HEK293T (cell line): ENCODE results near the gene AARS2.
"Not testable (repeated sequence)": the region's sequence is repeated elsewhere in the genome, so short reads cannot be mapped to it uniquely, and the experiment has no call there.

Source experiments
- CTCF ChIA-PET: fragments of 350-600 bp; formaldehyde crosslinking; extraction: SDS; loops from one replicate; lab custom pipeline; 2021; ENCODE audit warnings: antibody characterized with exemption, inconsistent platforms; lab: Yijun Ruan, JAX
- POLR2A ChIA-PET: fragments of 350-600 bp; formaldehyde crosslinking; extraction: SDS; loops from one replicate; lab custom pipeline; 2020; ENCODE audit warnings: antibody characterized with exemption, inconsistent platforms; lab: Yijun Ruan, JAX
- DNase-seq: peaks from one replicate; pipeline ENCODE4 v3.0.0; 2012; ENCODE audit warnings: mixed read lengths; ENCODE audit errors: extremely low spot score
- ARNT ChIP-seq: fragments of 450-650 bp; IDR thresholded peaks from 2 replicates; pipeline ENCODE4 v1.6.1; 2017; ENCODE audit warnings: mild to moderate bottlenecking
- BHLHE40 ChIP-seq: fragments of 450-650 bp; IDR thresholded peaks from 2 replicates; pipeline ENCODE4 v1.6.1; 2016; ENCODE audit warnings: mild to moderate bottlenecking, moderate library complexity, borderline replicate concordance
- CTBP1 ChIP-seq: fragments of 450-650 bp; IDR thresholded peaks from 2 replicates; pipeline ENCODE4 v1.6.1; 2016; ENCODE audit warnings: borderline replicate concordance
- ELF4 ChIP-seq: fragments of 450-650 bp; IDR thresholded peaks from 2 replicates; pipeline ENCODE4 v1.6.1; 2017; ENCODE audit warnings: antibody characterized with exemption
- FOXA1 ChIP-seq: fragments of 450-650 bp; IDR thresholded peaks from 2 replicates; pipeline ENCODE4 v1.6.1; 2016; ENCODE audit warnings: mild to moderate bottlenecking
- FOXK2 ChIP-seq: fragments of 450-650 bp; IDR thresholded peaks from 2 replicates; pipeline ENCODE4 v1.6.1; 2016; ENCODE audit warnings: mild to moderate bottlenecking
- FOXM1 ChIP-seq: fragments of 450-650 bp; IDR thresholded peaks from 2 replicates; pipeline ENCODE4 v1.6.1; 2017; ENCODE audit warnings: mild to moderate bottlenecking, borderline replicate concordance
- HDGF ChIP-seq: fragments of 450-650 bp; IDR thresholded peaks from 2 replicates; pipeline ENCODE4 v1.6.1; 2017; ENCODE audit warnings: antibody characterized with exemption, borderline replicate concordance
- L3MBTL2 ChIP-seq: fragments of 450-650 bp; conservative IDR thresholded peaks from 2 replicates; pipeline ENCODE4 v1.6.1; 2016; ENCODE audit warnings: mild to moderate bottlenecking
- LEF1 ChIP-seq: fragments of 450-650 bp; IDR thresholded peaks from 2 replicates; pipeline ENCODE4 v1.6.1; 2017; ENCODE audit warnings: mild to moderate bottlenecking, borderline replicate concordance
- NFRKB ChIP-seq: fragments of 450-650 bp; IDR thresholded peaks from 2 replicates; pipeline ENCODE4 v1.6.1; 2016; ENCODE audit warnings: mild to moderate bottlenecking, moderate library complexity
- PKNOX1 ChIP-seq: fragments of 450-650 bp; IDR thresholded peaks from 2 replicates; pipeline ENCODE4 v1.6.1; 2016
- SP1 ChIP-seq: fragments of 450-650 bp; IDR thresholded peaks from 2 replicates; pipeline ENCODE4 v1.6.1; 2017
- SUZ12 ChIP-seq: fragments of 450-650 bp; IDR thresholded peaks from 2 replicates; pipeline ENCODE4 v1.6.1; 2016; ENCODE audit warnings: mild to moderate bottlenecking
- TARDBP ChIP-seq: fragments of 450-650 bp; IDR thresholded peaks from 2 replicates; pipeline ENCODE4 v1.6.1; 2016
- ZNF384 ChIP-seq: fragments of 450-650 bp; IDR thresholded peaks from 2 replicates; pipeline ENCODE4 v1.6.1; 2016

The AARS2 gene

DNA sequence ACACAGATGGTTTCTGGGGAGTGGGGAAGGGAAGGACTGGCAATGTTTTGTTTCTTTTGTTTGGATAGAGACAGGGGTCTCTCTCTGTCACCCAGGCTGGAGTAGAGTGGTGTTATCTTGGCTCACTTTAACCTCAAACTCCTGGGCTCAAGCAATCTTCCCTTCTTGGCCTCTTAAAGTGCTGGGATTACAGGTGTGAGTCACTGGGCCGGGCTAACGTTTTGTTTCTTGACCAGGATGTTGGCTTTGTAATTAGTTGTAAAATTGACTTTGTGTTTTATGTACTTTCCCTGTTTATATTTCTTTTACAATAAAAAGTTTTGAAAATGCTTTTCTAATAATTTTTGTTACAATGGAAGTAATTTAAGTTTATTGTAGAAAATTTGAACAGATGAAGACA is 40.2 kb upstream of the AARS2 start:
- ChIA-PET POLR2A (interaction anchor here (1.1 kb wide), 1 partner anchor 34 kb away, joined by 7 read pairs; the partner anchor contains the start of gene CDC5L), CTCF (interaction anchor here (0.7 kb wide), 1 partner anchor 10 kb away, joined by 3 read pairs; no protein-coding TSS in a partner anchor)
- DNase-seq = no peak
- TF ChIP-seq FOXK2 (no peak), SUZ12 (no peak), LEF1 (no peak), L3MBTL2 (no peak), FOXM1 (no peak), ZNF384 (no peak), ELF4 (no peak), HDGF (no peak)

DNA sequence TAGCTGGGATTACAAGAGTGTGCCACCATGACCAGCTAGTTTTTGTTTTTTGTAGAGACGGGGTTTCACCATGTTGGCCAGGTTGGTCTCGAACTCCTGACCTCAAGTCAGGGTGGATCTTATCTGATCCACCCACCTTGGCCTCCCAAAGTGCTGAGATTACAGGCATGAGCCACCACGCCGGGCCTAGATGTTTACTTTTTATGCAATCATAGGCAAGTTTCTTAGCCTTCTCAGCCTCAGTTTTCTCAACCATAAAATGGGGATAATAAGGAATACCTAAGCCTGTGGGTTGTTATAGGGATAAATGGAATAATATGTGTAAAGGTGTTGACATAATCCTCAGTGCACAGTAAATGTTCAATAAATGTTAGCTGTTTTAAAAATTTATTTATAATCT is 39.1 kb upstream of the AARS2 start:
- ChIA-PET POLR2A (interaction anchor here (1.1 kb wide), 1 partner anchor 35 kb away, joined by 7 read pairs; the partner anchor contains the start of gene CDC5L), CTCF (no interaction called here)
- no peak for TF ChIP-seq SP1
- TF ChIP-seq LEF1 = no peak
- no peak for TF ChIP-seq FOXM1
- no peak for TF ChIP-seq BHLHE40
- TF ChIP-seq HDGF = no peak
- no peak for TF ChIP-seq ARNT
- no peak for TF ChIP-seq PKNOX1
- TF ChIP-seq CTBP1 = no peak
- TF ChIP-seq FOXK2 = no peak
- no peak for TF ChIP-seq SUZ12
- TF ChIP-seq TARDBP = no peak
- TF ChIP-seq ZNF384 = no peak
- no peak for TF ChIP-seq FOXA1
- no peak for TF ChIP-seq L3MBTL2
- DNase-seq = no peak

GRCh38 chr6:44350650-44350994 is 37.5 kb upstream of the AARS2 start:
- ChIA-PET CTCF (interaction anchor here (1.1 kb wide), 1 partner anchor 17 kb away, joined by 3 read pairs; no protein-coding TSS in a partner anchor), POLR2A (interaction anchor here (1.2 kb wide), 1 partner anchor 37 kb away, joined by 3 read pairs; the partner anchor contains the start of gene CDC5L)
- not testable (repeated sequence) for DNase-seq

DNA sequence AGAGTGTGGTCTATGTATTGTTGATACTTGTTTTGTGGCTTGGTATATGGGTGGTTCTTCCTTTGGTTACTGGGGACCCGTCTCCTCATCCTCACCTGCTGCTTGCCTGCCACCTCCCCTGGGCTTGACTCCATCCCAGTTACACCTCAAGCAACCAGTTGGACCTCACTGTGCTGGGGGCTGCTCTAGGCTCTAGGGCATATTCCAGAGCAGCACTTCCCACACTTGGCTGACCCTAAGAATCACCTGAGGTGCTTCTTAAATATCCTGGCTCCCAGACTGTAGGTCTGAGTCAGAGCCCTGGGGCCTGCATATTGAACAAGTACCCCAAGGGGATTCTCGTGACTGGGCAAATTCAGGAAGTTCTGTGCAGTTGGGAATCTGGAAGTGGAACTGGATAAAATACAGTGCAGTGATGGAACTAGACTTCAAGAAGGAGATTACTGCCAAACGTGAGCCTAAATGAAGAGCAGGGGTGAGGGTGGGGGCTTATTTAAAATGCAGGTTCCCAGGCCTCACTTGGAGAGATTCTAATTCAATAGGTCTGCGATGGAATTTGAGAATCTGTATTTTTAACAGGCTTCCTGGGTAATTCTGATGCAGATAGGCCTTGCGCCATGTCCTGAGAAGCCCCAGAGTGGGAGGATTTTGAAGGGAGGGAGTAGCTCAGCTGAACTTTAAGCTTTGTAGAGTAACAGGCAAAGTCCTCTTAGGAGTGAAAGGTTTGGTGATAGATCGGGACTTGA is 36.9 kb upstream of the AARS2 start:
- CTCF ChIA-PET = interaction anchor here (1.1 kb wide), 1 partner anchor 17 kb away, joined by 3 read pairs; no protein-coding TSS in a partner anchor
- POLR2A ChIA-PET = interaction anchor here (1.2 kb wide), 1 partner anchor 37 kb away, joined by 3 read pairs; the partner anchor contains the start of gene CDC5L
- DNase-seq = no peak
- TF ChIP-seq NFRKB (no peak), SUZ12 (no peak), FOXM1 (no peak), SP1 (no peak), L3MBTL2 (no peak), BHLHE40 (no peak), ZNF384 (no peak), FOXA1 (no peak), LEF1 (no peak), ELF4 (no peak), CTBP1 (no peak), ARNT (no peak), FOXK2 (no peak), TARDBP (no peak)

GRCh38 chr6:44346818-44347217 is 33.7 kb upstream of the AARS2 start:
- DNase-seq, CTCF ChIA-PET, POLR2A ChIA-PET: not testable (repeated sequence)

DNA sequence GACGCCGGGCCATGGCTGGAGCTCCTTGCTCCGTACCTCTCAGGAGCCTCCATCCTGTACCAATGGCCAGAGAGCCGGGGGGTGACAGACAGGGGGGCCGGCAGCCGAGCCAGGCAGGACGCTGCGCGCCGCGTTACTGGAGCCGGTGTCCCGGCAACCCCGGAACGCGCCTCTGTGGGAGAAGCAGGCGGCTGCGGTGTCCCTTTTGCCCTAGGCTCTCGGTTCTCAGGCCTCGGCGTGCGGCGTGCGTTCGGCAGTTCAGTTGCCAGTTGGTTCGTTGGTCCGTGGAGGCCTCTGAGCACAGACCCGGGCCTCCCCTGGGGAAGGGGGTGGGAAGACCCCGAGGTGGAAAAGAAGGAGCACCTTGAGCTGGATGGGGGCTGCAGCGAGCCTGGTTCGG is 29.3 kb upstream of the AARS2 start, which contains the start of gene SPATS1:
Gene SPATS1 (plus strand): TSS at position 162 of the 400 bp plus-strand sequence. CDS start 446 bp downstream, outside the sequence.
- TF ChIP-seq ZNF384 = no peak
- no peak for TF ChIP-seq ELF4
- TF ChIP-seq SP1 = no peak
- TF ChIP-seq BHLHE40 = no peak
- TF ChIP-seq NFRKB = no peak
- ChIA-PET POLR2A (interaction anchor here (1.0 to 2.4 kb wide), 2 partner anchors 44 to 45 kb away, joined by 3 to 11 read pairs; partner anchors contain the start of gene CDC5L), CTCF (interaction anchor here (2.0 kb wide), 1 partner anchor 10 kb away, joined by 4 read pairs; no protein-coding TSS in a partner anchor)
- no peak for DNase-seq

GRCh38 chr6:44342052-44342451 is 28.9 kb upstream of the AARS2 start:
- no peak for DNase-seq
- ChIA-PET CTCF (interaction anchor here (0.6 to 2.0 kb wide), 3 partner anchors 9 to 440 kb away, joined by 3 to 4 read pairs (median 4); no protein-coding TSS in a partner anchor), POLR2A (interaction anchor here (1.0 kb wide), 1 partner anchor 46 kb away, joined by 3 read pairs; the partner anchor contains the start of gene CDC5L)
- TF ChIP-seq FOXA1 (no peak), TARDBP (no peak), HDGF (no peak), SP1 (no peak), LEF1 (no peak), FOXK2 (no peak), ZNF384 (no peak), CTBP1 (no peak), PKNOX1 (no peak), SUZ12 (no peak), ARNT (no peak), L3MBTL2 (no peak), ELF4 (no peak), NFRKB (no peak), BHLHE40 (no peak), FOXM1 (no peak)
